ENCODE measurements around the gene TRDMT1. TPM values are rescaled to one million over a fixed set of nuclear protein-coding genes. Genes with fewer than 3 reads are reported as not detected.
"Not testable (repeated sequence)": the region's sequence is repeated elsewhere in the genome, so short reads cannot be mapped to it uniquely, and the experiment has no call there.

TRDMT1 gene
- total RNA-seq, 1 donor from 2014 or later, result 16.2 TPM

DNA sequence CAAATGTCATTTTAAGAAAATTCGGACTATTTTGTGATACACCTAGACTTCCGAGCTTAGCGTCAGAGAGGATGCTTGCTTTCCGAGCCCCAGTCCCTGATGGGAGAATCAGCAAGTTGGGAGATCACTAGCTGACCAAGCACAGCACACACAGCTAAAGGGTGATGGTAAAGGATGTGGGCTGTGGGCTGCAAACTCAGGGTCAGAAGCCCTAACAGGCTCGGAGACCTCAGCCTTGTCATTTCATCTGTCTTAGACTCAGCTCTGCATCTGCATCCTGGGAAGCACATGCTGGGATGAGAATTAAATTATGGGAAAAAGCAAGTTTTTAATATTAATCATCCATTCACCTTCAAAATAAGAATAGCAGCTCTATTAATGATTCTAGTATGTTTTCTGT is 75.1 kb downstream of the TRDMT1 start:
- peaks cover 0 to 3% (median 0%) of the 10 kb centered on the region in 3 donors for H3K36me3 ChIP-seq (ENCODE audit: control insufficient read depth in 3 of 3, insufficient read depth in 3 of 3, low read length in 3 of 3)
- no peaks in the 10 kb centered on the region for H3K27me3 ChIP-seq (ENCODE audit: control insufficient read depth in 3 of 3, insufficient read depth in 3 of 3, low read length in 3 of 3)
- no peak overlapping the region for H3K9ac ChIP-seq (ENCODE audit: low read depth in 1 of 3, low read length in 3 of 3)
- H3K27ac ChIP-seq (ENCODE audit: low read depth, low read length), result no peak overlapping the region
- H3K4me3 ChIP-seq (ENCODE audit: low read length in 3 of 3), result no peak overlapping the region
- H3K9me3 ChIP-seq (ENCODE audit: control insufficient read depth in 3 of 3, low read length in 3 of 3), result no peaks in the 10 kb centered on the region
- no peaks in the 10 kb centered on the region for H3K4me1 ChIP-seq (ENCODE audit: control insufficient read depth in 3 of 3, insufficient read depth in 3 of 3, low read length in 3 of 3)

- peaks cover 0 to 3% (median 0%) of the 10 kb centered on the region in 3 donors for H3K36me3 ChIP-seq (ENCODE audit: control insufficient read depth in 3 of 3, insufficient read depth in 3 of 3, low read length in 3 of 3)
- no peak overlapping the region for H3K9ac ChIP-seq (ENCODE audit: low read depth in 1 of 3, low read length in 3 of 3)
- no peak overlapping the region for H3K27ac ChIP-seq (ENCODE audit: low read depth, low read length)
- H3K4me1 ChIP-seq (ENCODE audit: control insufficient read depth in 3 of 3, insufficient read depth in 3 of 3, low read length in 3 of 3), result no peaks in the 10 kb centered on the region
- no peaks in the 10 kb centered on the region for H3K9me3 ChIP-seq (ENCODE audit: control insufficient read depth in 3 of 3, low read length in 3 of 3)
- no peak overlapping the region for H3K4me3 ChIP-seq (ENCODE audit: low read length in 3 of 3)
- H3K27me3 ChIP-seq (ENCODE audit: control insufficient read depth in 3 of 3, insufficient read depth in 3 of 3, low read length in 3 of 3), result no peaks in the 10 kb centered on the region
Observed at GRCh38 chr10:17125206-17125893, 76.1 kb downstream of the TRDMT1 start.

DNA sequence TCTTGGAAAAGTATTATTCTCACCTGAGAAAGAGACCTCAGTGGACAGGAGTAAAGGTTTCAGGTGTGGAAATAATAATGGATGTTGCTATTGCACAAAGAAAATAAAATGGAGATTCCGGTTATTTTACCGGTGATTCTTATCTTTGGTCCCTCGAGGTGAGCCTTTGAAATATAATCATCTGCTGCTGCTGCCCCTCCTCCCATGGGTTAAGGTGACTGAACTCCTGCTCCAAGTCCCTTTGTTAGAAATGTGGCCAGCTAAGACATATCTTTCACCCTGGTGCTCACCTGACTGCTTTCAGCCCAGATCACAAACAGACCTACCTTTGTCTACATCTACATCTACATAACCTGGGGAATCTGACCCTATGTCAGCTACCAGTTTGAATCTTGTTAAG is 77.5 kb downstream of the TRDMT1 start:
- Histone ChIP-seq H3K27ac (ENCODE audit: low read depth, low read length) (no peak overlapping the region), H3K9me3 (ENCODE audit: control insufficient read depth in 3 of 3, low read length in 3 of 3) (no peaks in the 10 kb centered on the region), H3K27me3 (ENCODE audit: control insufficient read depth in 3 of 3, insufficient read depth in 3 of 3, low read length in 3 of 3) (no peaks in the 10 kb centered on the region), H3K4me3 (ENCODE audit: low read length in 3 of 3) (no peak overlapping the region), H3K36me3 (ENCODE audit: control insufficient read depth in 3 of 3, insufficient read depth in 3 of 3, low read length in 3 of 3) (peaks cover 0 to 3% (median 0%) of the 10 kb centered on the region in 3 donors), H3K9ac (ENCODE audit: low read depth in 1 of 3, low read length in 3 of 3) (no peak overlapping the region), H3K4me1 (ENCODE audit: control insufficient read depth in 3 of 3, insufficient read depth in 3 of 3, low read length in 3 of 3) (no peaks in the 10 kb centered on the region)

DNA sequence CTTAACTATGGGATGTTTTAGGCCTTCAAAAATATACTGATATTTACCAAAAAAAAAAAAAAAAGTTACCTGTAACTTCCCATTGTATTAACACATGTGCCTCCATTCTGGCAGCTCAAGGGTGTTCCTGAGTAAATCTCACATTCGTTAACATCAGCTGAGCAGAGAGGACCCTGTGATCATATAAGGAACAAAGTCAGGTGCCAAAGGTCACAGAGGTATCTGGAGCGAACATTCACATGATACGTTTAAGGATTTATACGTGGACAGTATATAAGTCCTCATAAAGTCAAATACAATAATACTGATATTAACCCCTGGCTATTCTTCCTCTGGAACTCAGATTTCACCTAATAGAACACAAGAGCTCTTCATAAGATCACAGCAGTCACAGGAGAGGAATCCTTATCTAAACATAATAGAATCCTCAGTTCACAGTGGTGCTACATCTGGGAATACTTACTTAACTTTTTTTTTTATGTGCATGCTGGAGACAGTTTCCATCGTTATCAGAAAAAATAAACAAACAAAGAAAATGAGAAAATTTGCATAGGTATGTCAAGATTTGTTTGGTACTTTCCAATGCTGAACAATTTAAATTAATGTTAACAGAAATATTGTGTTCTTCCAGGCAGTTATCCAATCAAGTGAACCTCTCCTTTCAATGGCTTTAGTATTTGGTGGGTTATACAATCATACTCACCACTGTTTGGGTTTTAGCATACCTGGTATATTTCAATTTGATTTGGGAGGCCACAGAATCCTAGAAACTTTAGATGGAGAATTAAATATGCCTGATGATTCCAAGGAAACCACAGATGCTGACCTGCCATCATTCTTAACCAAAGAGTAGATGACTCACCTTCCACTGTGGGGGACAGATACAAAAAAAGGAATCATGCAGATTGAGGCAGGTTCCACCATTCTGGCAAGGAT is 78.5 kb downstream of the TRDMT1 start:
- no peaks in the 10 kb centered on the region for H3K27me3 ChIP-seq (ENCODE audit: control insufficient read depth in 3 of 3, insufficient read depth in 3 of 3, low read length in 3 of 3)
- no peak overlapping the region for H3K27ac ChIP-seq (ENCODE audit: low read depth, low read length)
- no peaks in the 10 kb centered on the region for H3K9me3 ChIP-seq (ENCODE audit: control insufficient read depth in 3 of 3, low read length in 3 of 3)
- no peak overlapping the region for H3K4me3 ChIP-seq (ENCODE audit: low read length in 3 of 3)
- H3K9ac ChIP-seq (ENCODE audit: low read depth in 1 of 3, low read length in 3 of 3), result no peak overlapping the region
- no peaks in the 10 kb centered on the region for H3K4me1 ChIP-seq (ENCODE audit: control insufficient read depth in 3 of 3, insufficient read depth in 3 of 3, low read length in 3 of 3)
- peaks cover 0 to 3% (median 0%) of the 10 kb centered on the region in 3 donors for H3K36me3 ChIP-seq (ENCODE audit: control insufficient read depth in 3 of 3, insufficient read depth in 3 of 3, low read length in 3 of 3)

- Histone ChIP-seq H3K4me1 (ENCODE audit: control insufficient read depth in 3 of 3, insufficient read depth in 3 of 3, low read length in 3 of 3) (no peaks in the 10 kb centered on the region), H3K27ac (ENCODE audit: low read depth, low read length) (no peak overlapping the region), H3K4me3 (ENCODE audit: low read length in 3 of 3) (no peak overlapping the region), H3K9ac (ENCODE audit: low read depth in 1 of 3, low read length in 3 of 3) (no peak overlapping the region), H3K9me3 (ENCODE audit: control insufficient read depth in 3 of 3, low read length in 3 of 3) (no peaks in the 10 kb centered on the region), H3K36me3 (ENCODE audit: control insufficient read depth in 3 of 3, insufficient read depth in 3 of 3, low read length in 3 of 3) (peaks cover 0 to 3% (median 0%) of the 10 kb centered on the region in 3 donors), H3K27me3 (ENCODE audit: control insufficient read depth in 3 of 3, insufficient read depth in 3 of 3, low read length in 3 of 3) (no peaks in the 10 kb centered on the region)
Observed at GRCh38 chr10:17122052-17122451, 79.4 kb downstream of the TRDMT1 start.

- H3K9me3 ChIP-seq (ENCODE audit: control insufficient read depth in 3 of 3, low read length in 3 of 3), result no peaks in the 10 kb centered on the region
Observed at GRCh38 chr10:17120694-17121093, 80.8 kb downstream of the TRDMT1 start.

GRCh38 chr10:17119845-17120244 is 81.6 kb downstream of the TRDMT1 start:
- Histone ChIP-seq H3K9me3 (ENCODE audit: control insufficient read depth in 3 of 3, low read length in 3 of 3) (no peaks in the 10 kb centered on the region), H3K27me3 (ENCODE audit: control insufficient read depth in 3 of 3, insufficient read depth in 3 of 3, low read length in 3 of 3) (no peaks in the 10 kb centered on the region), H3K4me1 (ENCODE audit: control insufficient read depth in 3 of 3, insufficient read depth in 3 of 3, low read length in 3 of 3) (no peaks in the 10 kb centered on the region), H3K4me3 (ENCODE audit: low read length in 3 of 3) (no peak overlapping the region), H3K36me3 (ENCODE audit: control insufficient read depth in 3 of 3, insufficient read depth in 3 of 3, low read length in 3 of 3) (peaks cover 0 to 3% (median 0%) of the 10 kb centered on the region in 3 donors), H3K9ac (ENCODE audit: low read depth in 1 of 3, low read length in 3 of 3) (no peak overlapping the region), H3K27ac (ENCODE audit: low read depth, low read length) (no peak overlapping the region)

More at GRCh38 chr10:17120694-17121093, 80.8 kb downstream of the TRDMT1 start:
- Histone ChIP-seq H3K9ac (ENCODE audit: low read depth in 1 of 3, low read length in 3 of 3) (no peak overlapping the region), H3K36me3 (ENCODE audit: control insufficient read depth in 3 of 3, insufficient read depth in 3 of 3, low read length in 3 of 3) (peaks cover 0 to 3% (median 0%) of the 10 kb centered on the region in 3 donors), H3K27ac (ENCODE audit: low read depth, low read length) (no peak overlapping the region), H3K27me3 (ENCODE audit: control insufficient read depth in 3 of 3, insufficient read depth in 3 of 3, low read length in 3 of 3) (no peaks in the 10 kb centered on the region), H3K4me3 (ENCODE audit: low read length in 3 of 3) (no peak overlapping the region), H3K4me1 (ENCODE audit: control insufficient read depth in 3 of 3, insufficient read depth in 3 of 3, low read length in 3 of 3) (no peaks in the 10 kb centered on the region)

DNA sequence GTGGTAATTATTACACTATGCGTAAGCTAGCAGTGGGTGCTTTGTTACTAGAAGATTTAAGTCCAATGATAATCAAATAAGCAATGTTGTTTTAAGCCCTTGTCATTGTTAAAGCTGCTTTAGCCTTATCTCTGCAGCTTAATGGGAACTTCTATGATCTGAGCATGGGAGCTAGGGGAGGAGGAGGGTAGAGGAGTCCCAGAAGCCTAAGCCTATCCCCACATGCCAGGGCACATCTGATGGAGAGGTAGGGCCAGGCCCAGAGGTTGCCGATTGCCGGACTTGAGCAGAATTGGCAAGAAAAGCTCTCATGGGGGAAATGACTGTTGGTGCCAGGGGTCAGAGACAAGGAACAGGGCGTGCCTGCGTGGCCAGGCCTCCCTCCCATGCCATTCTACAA is 85.3 kb downstream of the TRDMT1 start:
- Histone ChIP-seq H3K27ac (ENCODE audit: low read depth, low read length) (no peak overlapping the region), H3K36me3 (ENCODE audit: control insufficient read depth in 3 of 3, insufficient read depth in 3 of 3, low read length in 3 of 3) (peaks cover 0 to 6% (median 0%) of the 10 kb centered on the region in 3 donors), H3K9ac (ENCODE audit: low read depth in 1 of 3, low read length in 3 of 3) (no peak overlapping the region), H3K27me3 (ENCODE audit: control insufficient read depth in 3 of 3, insufficient read depth in 3 of 3, low read length in 3 of 3) (no peaks in the 10 kb centered on the region), H3K4me1 (ENCODE audit: control insufficient read depth in 3 of 3, insufficient read depth in 3 of 3, low read length in 3 of 3) (no peaks in the 10 kb centered on the region), H3K4me3 (ENCODE audit: low read length in 3 of 3) (no peak overlapping the region), H3K9me3 (ENCODE audit: control insufficient read depth in 3 of 3, low read length in 3 of 3) (no peaks in the 10 kb centered on the region)

- H3K9ac ChIP-seq (ENCODE audit: low read depth in 1 of 3, low read length in 3 of 3), result no peak overlapping the region
- H3K36me3 ChIP-seq (ENCODE audit: control insufficient read depth in 3 of 3, insufficient read depth in 3 of 3, low read length in 3 of 3), result peaks cover 0 to 6% (median 0%) of the 10 kb centered on the region in 3 donors
- H3K4me1 ChIP-seq (ENCODE audit: control insufficient read depth in 3 of 3, insufficient read depth in 3 of 3, low read length in 3 of 3), result no peaks in the 10 kb centered on the region
- H3K9me3 ChIP-seq (ENCODE audit: control insufficient read depth in 3 of 3, low read length in 3 of 3), result no peaks in the 10 kb centered on the region
- H3K27me3 ChIP-seq (ENCODE audit: control insufficient read depth in 3 of 3, insufficient read depth in 3 of 3, low read length in 3 of 3), result no peaks in the 10 kb centered on the region
- H3K27ac ChIP-seq (ENCODE audit: low read depth, low read length), result no peak overlapping the region
- H3K4me3 ChIP-seq (ENCODE audit: low read length in 3 of 3), result no peak overlapping the region
Observed at GRCh38 chr10:17115683-17116082, 85.8 kb downstream of the TRDMT1 start.

- not testable (repeated sequence) for H3K27me3 ChIP-seq (ENCODE audit: control insufficient read depth in 3 of 3, insufficient read depth in 3 of 3, low read length in 3 of 3); H3K4me1 ChIP-seq (ENCODE audit: control insufficient read depth in 3 of 3, insufficient read depth in 3 of 3, low read length in 3 of 3); H3K9ac ChIP-seq (ENCODE audit: low read depth in 1 of 3, low read length in 3 of 3); H3K36me3 ChIP-seq (ENCODE audit: control insufficient read depth in 3 of 3, insufficient read depth in 3 of 3, low read length in 3 of 3); H3K27ac ChIP-seq (ENCODE audit: low read depth, low read length); H3K9me3 ChIP-seq (ENCODE audit: control insufficient read depth in 3 of 3, low read length in 3 of 3); H3K4me3 ChIP-seq (ENCODE audit: low read length in 3 of 3)
Observed at GRCh38 chr10:17114878-17115444, 86.5 kb downstream of the TRDMT1 start.

All from skeletal muscle tissue (tissue), 4 donors.